PC-3 (cell line): ENCODE measurements around the gene ZFYVE28.

Source experiments
- EZH2 ChIP-seq: fragments of 300-600 bp; sonication (generic); IDR thresholded peaks from one replicate; pipeline ENCODE4 v1.6.1; 2017; ENCODE audit warnings: antibody characterized with exemption, mild to moderate bottlenecking, low read length; ENCODE audit not compliant: unreplicated experiment
- EZH2phosphoT487 ChIP-seq: fragments of 300-600 bp; sonication (generic); IDR thresholded peaks from 2 replicates; pipeline ENCODE4 v1.6.1; 2018; ENCODE audit warnings: mild to moderate bottlenecking, antibody characterized with exemption, low read length, borderline replicate concordance

- TF ChIP-seq EZH2phosphoT487 (no peak), EZH2 (no peak)
These were observed 44.7 kb upstream of the ZFYVE28 start for GRCh38 chr4:2462992-2463762.
